H9 (cell line): ENCODE measurements around the gene RAB40C. TPM values are rescaled to one million over a fixed set of nuclear protein-coding genes. Genes with fewer than 3 reads are reported as not detected.
A peak's percentile ranks its signal among the peaks of the same experiment; 100 is the strongest.

Source experiments
- DNase-seq: peaks from one replicate; pipeline ENCODE4 v3.0.0-alpha.2; 2017
- H2AFZ ChIP-seq: one replicate; pipeline ENCODE4 v1.6.1; 2013; ENCODE audit warnings: mild to moderate bottlenecking, low read length, control low read depth, moderate library complexity
- H2AK5ac ChIP-seq: 2 replicates; pipeline ENCODE4 v1.6.1; 2013; ENCODE audit warnings: low read length, control low read depth, mixed read lengths; ENCODE audit not compliant: insufficient read length
- H2BK120ac ChIP-seq: one replicate; pipeline ENCODE4 v1.6.1; 2013; ENCODE audit warnings: low read depth, mild to moderate bottlenecking, low read length, control low read depth, inconsistent platforms; ENCODE audit not compliant: poor library complexity, severe bottlenecking
- H2BK12ac ChIP-seq: 2 replicates; pipeline ENCODE4 v1.6.1; 2013; ENCODE audit warnings: low read length, control low read depth, mixed read lengths, low read depth; ENCODE audit not compliant: insufficient read length
- H2BK15ac ChIP-seq: 2 replicates; pipeline ENCODE4 v1.6.1; 2013; ENCODE audit warnings: low read depth, low read length, control low read depth
- H2BK20ac ChIP-seq: one replicate; pipeline ENCODE4 v1.6.1; 2013; ENCODE audit warnings: low read depth, mild to moderate bottlenecking, low read length, control low read depth, inconsistent platforms; ENCODE audit not compliant: poor library complexity, severe bottlenecking
- H2BK5ac ChIP-seq: 2 replicates; pipeline ENCODE4 v1.6.1; 2013; ENCODE audit warnings: low read length, control low read depth, mixed read lengths; ENCODE audit not compliant: insufficient read length
- H3K14ac ChIP-seq: 2 replicates; pipeline ENCODE4 v1.6.1; 2013; ENCODE audit warnings: low read length, control low read depth; ENCODE audit not compliant: insufficient read depth
- H3K18ac ChIP-seq: 2 replicates; pipeline ENCODE4 v1.6.1; 2013; ENCODE audit warnings: low read depth, mild to moderate bottlenecking, mixed read lengths, low read length, control low read depth; ENCODE audit not compliant: insufficient read length
- H3K23ac ChIP-seq: 2 replicates; pipeline ENCODE4 v1.6.1; 2013; ENCODE audit warnings: low read length, control low read depth, mixed read lengths, low read depth; ENCODE audit not compliant: insufficient read length
- H3K23me2 ChIP-seq: 2 replicates; pipeline ENCODE4 v1.6.1; 2013; ENCODE audit warnings: low read depth, mild to moderate bottlenecking, mixed read lengths, low read length, control low read depth; ENCODE audit not compliant: insufficient read length, poor library complexity, severe bottlenecking
- H3K27ac ChIP-seq: 2 replicates; pipeline ENCODE4 v1.5.1; 2013; ENCODE audit warnings: low read length, control low read depth, mixed read lengths, low read depth; ENCODE audit not compliant: insufficient read length
- H3K27me3 ChIP-seq: 2 replicates; pipeline ENCODE4 v1.6.1; 2013; ENCODE audit warnings: low read length, control low read depth, inconsistent platforms; ENCODE audit not compliant: insufficient read depth
- H3K4ac ChIP-seq: 2 replicates; pipeline ENCODE4 v1.6.1; 2013; ENCODE audit warnings: low read depth, mild to moderate bottlenecking, control low read depth, inconsistent platforms, low read length, moderate library complexity
- H3K4me1 ChIP-seq: 2 replicates; pipeline ENCODE4 v1.6.1; 2013; ENCODE audit warnings: low read length, control low read depth, inconsistent platforms; ENCODE audit not compliant: insufficient read depth
- H3K4me2 ChIP-seq: 2 replicates; pipeline ENCODE4 v1.6.1; 2013; ENCODE audit warnings: low read length, control low read depth, mixed read lengths; ENCODE audit not compliant: insufficient read length, insufficient read depth
- H3K56ac ChIP-seq: 2 replicates; pipeline ENCODE4 v1.6.1; 2013; ENCODE audit warnings: low read depth, mild to moderate bottlenecking, mixed read lengths, low read length, control low read depth; ENCODE audit not compliant: insufficient read length
- H3K79me1 ChIP-seq: 2 replicates; pipeline ENCODE4 v1.6.1; 2013; ENCODE audit warnings: low read depth, mild to moderate bottlenecking, moderate library complexity, low read length, control low read depth, inconsistent platforms; ENCODE audit not compliant: insufficient read depth, poor library complexity, severe bottlenecking
- H3K79me2 ChIP-seq: 2 replicates; pipeline ENCODE4 v1.6.1; 2013; ENCODE audit warnings: low read length, control low read depth, inconsistent platforms; ENCODE audit not compliant: insufficient read depth
- H3K9ac ChIP-seq: 2 replicates; pipeline ENCODE4 v1.6.1; 2013; ENCODE audit warnings: low read length, control low read depth, mixed read lengths; ENCODE audit not compliant: insufficient read length; ENCODE audit errors: extremely low read depth
- H3K9me3 ChIP-seq: one replicate; pipeline ENCODE4 v1.6.1; 2013; ENCODE audit warnings: low read depth, low read length, inconsistent platforms; ENCODE audit not compliant: control insufficient read depth
- H3T11ph ChIP-seq: one replicate; pipeline ENCODE4 v1.6.1; 2013; ENCODE audit warnings: mild to moderate bottlenecking, low read length, control low read depth, inconsistent platforms
- H4K20me1 ChIP-seq: one replicate; pipeline ENCODE4 v1.6.1; 2013; ENCODE audit not compliant: control insufficient read depth, insufficient read length, insufficient read depth
- H4K5ac ChIP-seq: 2 replicates; pipeline ENCODE4 v1.6.1; 2013; ENCODE audit warnings: low read depth, mild to moderate bottlenecking, mixed read lengths, low read length, control low read depth; ENCODE audit not compliant: insufficient read length
- H4K8ac ChIP-seq: replicated peaks from 2 replicates; pipeline ENCODE4 v1.6.1; 2013; ENCODE audit warnings: low read length, control low read depth, mixed read lengths, low read depth; ENCODE audit not compliant: insufficient read length
- H4K91ac ChIP-seq: 2 replicates; pipeline ENCODE4 v1.6.1; 2013; ENCODE audit warnings: low read depth, mild to moderate bottlenecking, moderate library complexity, mixed read lengths, low read length, control low read depth; ENCODE audit not compliant: insufficient read length
- H3K27ac Mint-ChIP-seq, 3 experiments: 2 replicates in 2 of 3; 3 replicates in 1 of 3; pipeline ENCODE4 v1.8.0; 2020 to 2021; ENCODE audit warnings: mixed read lengths in 3 of 3, mild to moderate bottlenecking in 1 of 3, moderate library complexity in 1 of 3
- H3K27me3 Mint-ChIP-seq: 2 replicates; pipeline ENCODE4 v1.8.0; 2021; ENCODE audit warnings: low read depth, mild to moderate bottlenecking, moderate library complexity, mixed read lengths
- H3K36me3 Mint-ChIP-seq, 3 experiments: 2 replicates in 2 of 3; 3 replicates in 1 of 3; pipeline ENCODE4 v1.8.0; 2020 to 2021; ENCODE audit warnings: low read depth in 3 of 3, mixed read lengths in 3 of 3; ENCODE audit not compliant: insufficient read depth in 1 of 3
- H3K4me1 Mint-ChIP-seq, 2 experiments: 2 replicates each; pipeline ENCODE4 v1.8.0; 2020; ENCODE audit warnings: mixed read lengths in 2 of 2
- H3K4me3 Mint-ChIP-seq, 2 experiments: 2 replicates in 1 of 2; 3 replicates in 1 of 2; pipeline ENCODE4 v1.8.0; 2020 to 2021; ENCODE audit warnings: mild to moderate bottlenecking in 2 of 2, mixed read lengths in 2 of 2, moderate library complexity in 1 of 2
- H3K9me3 Mint-ChIP-seq, 2 experiments: 2 replicates in 1 of 2; 3 replicates in 1 of 2; pipeline ENCODE4 v1.8.0; 2020; ENCODE audit warnings: mild to moderate bottlenecking in 2 of 2, mixed read lengths in 2 of 2, moderate library complexity in 1 of 2
- WGBS: extraction: QIAGEN DNeasy Blood & Tissue Kit; methylation state at CpG from one replicate; pipeline ENCODE4 v1.1.7; 2013; ENCODE audit warnings: missing lambda C conversion rate, low lambda C conversion rate, mixed read lengths; ENCODE audit not compliant: insufficient read length; ENCODE audit errors: extremely low coverage; 5-methylcytosine and 5-hydroxymethylcytosine counted together
- total RNA-seq: library from RNA; stranded (reverse); gene quantifications from 2 replicates; pipeline ENCODE4 v1.2.1, GENCODE V29; 2021
- TF ChIP-seq, protein P1 (sequence below): fragments of 200-600 bp; sonication (generic); conservative IDR thresholded peaks from 3 replicates; pipeline ENCODE4 v1.8.0; 2021; ENCODE audit warnings: antibody characterized with exemption, mild to moderate bottlenecking

RAB40C gene
- total RNA-seq, 1 experiment from 2014 or later: 19.1 TPM

DNA sequence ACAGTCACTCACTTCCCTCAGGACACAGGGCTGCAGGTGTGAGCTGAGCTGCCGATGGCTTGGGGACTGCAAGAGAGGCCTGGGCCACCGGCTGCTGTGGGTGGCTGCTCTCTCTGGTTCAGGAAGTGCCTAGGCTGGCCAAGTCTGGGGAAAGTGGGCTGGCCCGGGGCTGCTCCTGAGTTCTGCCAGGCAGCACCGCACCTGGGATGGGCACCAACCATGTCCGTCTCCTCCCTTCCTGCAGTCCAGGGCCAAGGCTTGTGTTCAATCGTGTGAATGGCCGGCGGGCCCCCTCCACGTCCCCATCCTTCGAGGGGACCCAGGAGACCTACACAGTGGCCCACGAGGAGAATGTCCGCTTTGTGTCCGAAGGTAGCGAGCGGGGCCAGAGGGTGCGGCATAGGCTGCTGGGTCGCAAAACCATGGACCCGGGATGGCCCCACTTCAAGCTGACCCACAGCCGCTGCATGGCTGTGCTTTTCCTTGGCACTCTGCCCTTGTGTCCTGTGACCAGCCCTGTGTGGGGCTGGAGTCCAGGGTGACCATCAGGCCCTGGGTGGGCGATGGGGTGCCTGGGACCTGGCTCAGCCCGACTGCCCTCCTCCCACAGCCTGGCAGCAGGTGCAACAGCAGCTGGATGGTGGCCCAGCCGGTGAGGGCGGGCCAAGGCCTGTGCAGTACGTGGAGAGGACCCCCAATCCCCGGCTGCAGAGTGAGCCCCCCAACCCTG lies 57.5 kb downstream of the RAB40C start:
- Histone ChIP-seq H2BK15ac (no peak overlapping the region), H3K14ac (no peak overlapping the region), H3K27ac (no peak overlapping the region), H3K79me2 (no peaks in the 10 kb centered on the region), H2BK12ac (no peak overlapping the region), H3K79me1 (no peaks in the 10 kb centered on the region), H3K9ac (no peak overlapping the region), H3K4me2 (no peak overlapping the region), H2AK5ac (no peak overlapping the region), H3K9me3 (no peaks in the 10 kb centered on the region), H3T11ph (no peak overlapping the region), H4K8ac (no peak overlapping the region), H3K23ac (no peak overlapping the region), H4K5ac (no peak overlapping the region), H3K18ac (no peak overlapping the region), H2AFZ (no peak overlapping the region), H3K4ac (no peak overlapping the region), H4K91ac (no peak overlapping the region), H3K23me2 (peaks cover 14% of the 10 kb centered on the region), H3K4me1 (no peaks in the 10 kb centered on the region; the same call in 1 of the 2 replicates), H2BK120ac (no peak overlapping the region), H2BK20ac (no peak overlapping the region), H3K56ac (no peak overlapping the region), H2BK5ac (no peak overlapping the region), H4K20me1 (no peaks in the 10 kb centered on the region), H3K27me3 (no peaks in the 10 kb centered on the region)
- no peaks in the 10 kb centered on the region; the same call in 1 of the 2 replicates for H3K27me3 Mint-ChIP-seq
- TF ChIP-seq, protein P1, sequence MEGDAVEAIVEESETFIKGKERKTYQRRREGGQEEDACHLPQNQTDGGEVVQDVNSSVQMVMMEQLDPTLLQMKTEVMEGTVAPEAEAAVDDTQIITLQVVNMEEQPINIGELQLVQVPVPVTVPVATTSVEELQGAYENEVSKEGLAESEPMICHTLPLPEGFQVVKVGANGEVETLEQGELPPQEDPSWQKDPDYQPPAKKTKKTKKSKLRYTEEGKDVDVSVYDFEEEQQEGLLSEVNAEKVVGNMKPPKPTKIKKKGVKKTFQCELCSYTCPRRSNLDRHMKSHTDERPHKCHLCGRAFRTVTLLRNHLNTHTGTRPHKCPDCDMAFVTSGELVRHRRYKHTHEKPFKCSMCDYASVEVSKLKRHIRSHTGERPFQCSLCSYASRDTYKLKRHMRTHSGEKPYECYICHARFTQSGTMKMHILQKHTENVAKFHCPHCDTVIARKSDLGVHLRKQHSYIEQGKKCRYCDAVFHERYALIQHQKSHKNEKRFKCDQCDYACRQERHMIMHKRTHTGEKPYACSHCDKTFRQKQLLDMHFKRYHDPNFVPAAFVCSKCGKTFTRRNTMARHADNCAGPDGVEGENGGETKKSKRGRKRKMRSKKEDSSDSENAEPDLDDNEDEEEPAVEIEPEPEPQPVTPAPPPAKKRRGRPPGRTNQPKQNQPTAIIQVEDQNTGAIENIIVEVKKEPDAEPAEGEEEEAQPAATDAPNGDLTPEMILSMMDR: no peak
- DNase-seq: no peak
- WGBS: no CpG with 5 or more reads among the region's 25 CpGs
- H3K36me3 Mint-ChIP-seq: peaks cover 2 to 15% (median 4%) of the 10 kb centered on the region in 3 experiments; a peak in 4 of 7 replicates
- H3K9me3 Mint-ChIP-seq: no peaks in the 10 kb centered on the region
- H3K27ac Mint-ChIP-seq: no peak overlapping the region
- H3K4me1 Mint-ChIP-seq: peaks cover 2 to 15% of the 10 kb centered on the region in 2 experiments
- peak overlapping the region in 1 of 2 experiments; percentile 29; a peak in 1 of 5 replicates for H3K4me3 Mint-ChIP-seq
